Panc1 (cell line): Measurements from ENCODE around the gene SYCE1L. TPM values are rescaled to one million over a fixed set of nuclear protein-coding genes. Genes with fewer than 3 reads are reported as not detected.
"Not testable (repeated sequence)": the region's sequence is repeated elsewhere in the genome, so short reads cannot be mapped to it uniquely, and the experiment has no call there.

Experiments
- ATAC-seq: fragments of 200-7000 bp; cut with Tn5 transposase; 2 replicates; pipeline ENCODE4 v1.9.1; 2020; ENCODE audit warnings: mild to moderate bottlenecking, moderate library complexity
- BruUV-seq: library from RNA; stranded (reverse); fragments of 400-500 nt; replicated peaks from 2 replicates; lab custom pipeline; 2021; lab: Mats Ljungman, UMichigan
- CTCF ChIA-PET: fragments of 300-600 bp; sonication (Branson Sonifier 250); formaldehyde crosslinking; loops from one replicate; lab custom pipeline; 2022; ENCODE audit warnings: antibody characterized with exemption; lab: Charles Lee
- POLR2A ChIA-PET: fragments of 300-600 bp; sonication (Branson Sonifier 250); formaldehyde crosslinking; loops from one replicate; lab custom pipeline; 2022; ENCODE audit warnings: antibody characterized with exemption; lab: Charles Lee
- DNase-seq: peaks from one replicate; pipeline ENCODE4 v3.0.0-alpha.2; 2010; ENCODE audit warnings: low read depth, low spot score
- H3K27ac ChIP-seq: 2 replicates; pipeline ENCODE4 v1.5.1; 2011; ENCODE audit warnings: mild to moderate bottlenecking, low read length, inconsistent platforms
- H3K27me3 ChIP-seq: fragments of 200-500 bp; sonication (Bioruptor generic); 2 replicates; pipeline ENCODE4 v1.6.0; 2014; ENCODE audit warnings: low read length, inconsistent platforms; ENCODE audit not compliant: control insufficient read depth, insufficient read depth
- H3K36me3 ChIP-seq: fragments of 200-500 bp; sonication (Bioruptor generic); 2 replicates; pipeline ENCODE4 v1.5.1; 2014; ENCODE audit warnings: inconsistent platforms, mild to moderate bottlenecking, low read length, moderate library complexity; ENCODE audit not compliant: control insufficient read depth, insufficient read depth
- H3K4me1 ChIP-seq: 2 replicates; pipeline ENCODE4 v1.5.1; 2011; ENCODE audit warnings: inconsistent platforms, mild to moderate bottlenecking, low read length, moderate library complexity; ENCODE audit not compliant: control insufficient read depth, insufficient read depth
- H3K4me3 ChIP-seq, 2 experiments: 2 replicates each; pipeline ENCODE4 v1.5.1; 2011 to 2012; ENCODE audit warnings: low read depth in 2 of 2, low read length in 2 of 2, mild to moderate bottlenecking in 2 of 2, inconsistent platforms in 1 of 2, moderate library complexity in 1 of 2
- H3K9me3 ChIP-seq: fragments of 200-500 bp; sonication (Bioruptor generic); 2 replicates; pipeline ENCODE4 v1.5.1; 2014; ENCODE audit warnings: low read depth, mild to moderate bottlenecking, inconsistent platforms, low read length, moderate library complexity; ENCODE audit not compliant: control insufficient read depth, insufficient read depth
- POLR2AphosphoS5 ChIP-seq: IDR thresholded peaks from 2 replicates; pipeline ENCODE4 v1.6.1; 2012; ENCODE audit warnings: mild to moderate bottlenecking, low read depth, low read length, moderate library complexity
- SIN3A ChIP-seq: IDR thresholded peaks from 2 replicates; pipeline ENCODE4 v1.6.1; 2012; ENCODE audit warnings: low read depth, mild to moderate bottlenecking, low read length, moderate library complexity, borderline replicate concordance; ENCODE audit not compliant: insufficient read depth
- TCF7L2 ChIP-seq: IDR thresholded peaks from 2 replicates; pipeline ENCODE4 v1.6.1; 2011; ENCODE audit warnings: mild to moderate bottlenecking, low read depth, low read length, inconsistent platforms
- in situ Hi-C: cut with HindIII; loops from 2 replicates; pipeline ENCODE4 v1.10.0; 2016; ENCODE audit warnings: low sequenced_read_pairs, low pct_unique_long_range_greater_than_20kb
- intact Hi-C: fragments of 100-400 bp; cut with micrococcal nuclease; formaldehyde crosslinking; loops from one replicate; pipeline ENCODE4 v1.10.0; 2022; ENCODE audit not compliant: unreplicated experiment
- total RNA-seq: library from RNA; stranded (reverse); gene quantifications from one replicate; pipeline ENCODE4 v1.2.1, GENCODE V29; 2021; ENCODE audit not compliant: unreplicated experiment
- TF ChIP-seq, protein P1 (sequence below), 2 experiments: IDR thresholded peaks; 2 replicates each; pipeline ENCODE4 v1.6.1; 2011 to 2012; ENCODE audit warnings: low read depth in 2 of 2, control low read depth in 1 of 2, low read length in 1 of 2, mild to moderate bottlenecking in 1 of 2, moderate library complexity in 1 of 2; ENCODE audit not compliant: insufficient read depth in 1 of 2
- TF ChIP-seq, protein P2 (sequence below): fragments of 450-650 bp; IDR thresholded peaks from 2 replicates; pipeline ENCODE4 v1.5.1; 2017; ENCODE audit warnings: mild to moderate bottlenecking

Gene SYCE1L
- total RNA-seq, 1 experiment from 2014 or later = 4.5 TPM

DNA sequence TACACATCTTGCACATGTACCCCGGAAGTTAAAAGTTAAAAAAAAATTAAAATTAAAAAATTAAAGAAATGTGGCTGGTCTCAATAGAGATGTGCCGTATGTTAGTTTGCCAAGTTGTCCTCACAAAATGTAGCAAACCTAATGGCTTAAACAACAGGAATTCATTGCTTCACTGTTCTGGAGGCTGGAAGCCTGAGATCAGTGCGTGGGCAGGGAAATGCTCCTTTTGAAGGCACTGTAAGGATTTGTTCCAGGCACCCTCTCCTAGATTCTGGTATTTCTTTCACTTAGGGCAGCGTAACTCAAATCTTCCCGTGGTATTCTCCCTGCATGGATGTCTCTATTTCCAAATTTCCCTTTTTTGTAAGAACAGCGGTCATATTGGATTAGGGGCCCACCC, 40.9 kb upstream of the SYCE1L start:
- H3K36me3 ChIP-seq = no peaks in the 10 kb centered on the region
- POLR2A ChIA-PET = no interaction called here
- intact Hi-C loops (no loop called here), in situ Hi-C loops (no loop called here)
- TF ChIP-seq POLR2AphosphoS5 = no peak
- no peak for TF ChIP-seq TCF7L2
- TF ChIP-seq SIN3A = no peak
- TF ChIP-seq, protein P1, sequence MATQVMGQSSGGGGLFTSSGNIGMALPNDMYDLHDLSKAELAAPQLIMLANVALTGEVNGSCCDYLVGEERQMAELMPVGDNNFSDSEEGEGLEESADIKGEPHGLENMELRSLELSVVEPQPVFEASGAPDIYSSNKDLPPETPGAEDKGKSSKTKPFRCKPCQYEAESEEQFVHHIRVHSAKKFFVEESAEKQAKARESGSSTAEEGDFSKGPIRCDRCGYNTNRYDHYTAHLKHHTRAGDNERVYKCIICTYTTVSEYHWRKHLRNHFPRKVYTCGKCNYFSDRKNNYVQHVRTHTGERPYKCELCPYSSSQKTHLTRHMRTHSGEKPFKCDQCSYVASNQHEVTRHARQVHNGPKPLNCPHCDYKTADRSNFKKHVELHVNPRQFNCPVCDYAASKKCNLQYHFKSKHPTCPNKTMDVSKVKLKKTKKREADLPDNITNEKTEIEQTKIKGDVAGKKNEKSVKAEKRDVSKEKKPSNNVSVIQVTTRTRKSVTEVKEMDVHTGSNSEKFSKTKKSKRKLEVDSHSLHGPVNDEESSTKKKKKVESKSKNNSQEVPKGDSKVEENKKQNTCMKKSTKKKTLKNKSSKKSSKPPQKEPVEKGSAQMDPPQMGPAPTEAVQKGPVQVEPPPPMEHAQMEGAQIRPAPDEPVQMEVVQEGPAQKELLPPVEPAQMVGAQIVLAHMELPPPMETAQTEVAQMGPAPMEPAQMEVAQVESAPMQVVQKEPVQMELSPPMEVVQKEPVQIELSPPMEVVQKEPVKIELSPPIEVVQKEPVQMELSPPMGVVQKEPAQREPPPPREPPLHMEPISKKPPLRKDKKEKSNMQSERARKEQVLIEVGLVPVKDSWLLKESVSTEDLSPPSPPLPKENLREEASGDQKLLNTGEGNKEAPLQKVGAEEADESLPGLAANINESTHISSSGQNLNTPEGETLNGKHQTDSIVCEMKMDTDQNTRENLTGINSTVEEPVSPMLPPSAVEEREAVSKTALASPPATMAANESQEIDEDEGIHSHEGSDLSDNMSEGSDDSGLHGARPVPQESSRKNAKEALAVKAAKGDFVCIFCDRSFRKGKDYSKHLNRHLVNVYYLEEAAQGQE (IDR thresholded peaks at IDR 0.05; ENCODE audit: insufficient read depth in 1 of 2, low read depth in 2 of 2, low read length in 1 of 2) = no peak
- TF ChIP-seq, protein P2, sequence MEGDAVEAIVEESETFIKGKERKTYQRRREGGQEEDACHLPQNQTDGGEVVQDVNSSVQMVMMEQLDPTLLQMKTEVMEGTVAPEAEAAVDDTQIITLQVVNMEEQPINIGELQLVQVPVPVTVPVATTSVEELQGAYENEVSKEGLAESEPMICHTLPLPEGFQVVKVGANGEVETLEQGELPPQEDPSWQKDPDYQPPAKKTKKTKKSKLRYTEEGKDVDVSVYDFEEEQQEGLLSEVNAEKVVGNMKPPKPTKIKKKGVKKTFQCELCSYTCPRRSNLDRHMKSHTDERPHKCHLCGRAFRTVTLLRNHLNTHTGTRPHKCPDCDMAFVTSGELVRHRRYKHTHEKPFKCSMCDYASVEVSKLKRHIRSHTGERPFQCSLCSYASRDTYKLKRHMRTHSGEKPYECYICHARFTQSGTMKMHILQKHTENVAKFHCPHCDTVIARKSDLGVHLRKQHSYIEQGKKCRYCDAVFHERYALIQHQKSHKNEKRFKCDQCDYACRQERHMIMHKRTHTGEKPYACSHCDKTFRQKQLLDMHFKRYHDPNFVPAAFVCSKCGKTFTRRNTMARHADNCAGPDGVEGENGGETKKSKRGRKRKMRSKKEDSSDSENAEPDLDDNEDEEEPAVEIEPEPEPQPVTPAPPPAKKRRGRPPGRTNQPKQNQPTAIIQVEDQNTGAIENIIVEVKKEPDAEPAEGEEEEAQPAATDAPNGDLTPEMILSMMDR = no peak
- H3K27ac ChIP-seq = no peak overlapping the region
- H3K9me3 ChIP-seq = no peaks in the 10 kb centered on the region
- DNase-seq (no peak), ATAC-seq (no peak)
- no peak overlapping the region for H3K4me3 ChIP-seq
- H3K27me3 ChIP-seq = peaks cover 6% of the 10 kb centered on the region
- no peaks in the 10 kb centered on the region for H3K4me1 ChIP-seq
- no TSS peak for BruUV-seq
- CTCF ChIA-PET = no interaction called here

DNA sequence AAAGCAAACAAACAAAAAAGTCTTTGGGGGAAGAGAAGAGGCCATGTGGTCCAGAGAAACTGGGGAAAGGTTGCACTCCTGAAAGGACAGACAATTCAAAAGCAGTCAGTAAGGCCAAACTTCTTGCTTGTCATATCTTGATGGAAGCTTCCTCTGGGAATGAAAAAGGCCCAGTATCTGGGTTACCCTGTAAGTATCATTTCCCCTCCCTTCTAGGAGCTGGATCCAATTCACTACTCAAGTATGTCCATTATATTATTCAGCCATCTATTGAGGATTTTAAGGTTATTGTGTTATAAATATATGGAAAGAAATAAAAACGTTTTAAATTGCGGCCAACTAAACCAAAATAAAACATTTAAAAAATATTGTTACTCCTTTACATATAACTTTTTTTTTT, 34.2 kb upstream of the SYCE1L start:
- Histone ChIP-seq H3K27me3 (peaks cover 6% of the 10 kb centered on the region), H3K4me1 (no peaks in the 10 kb centered on the region), H3K36me3 (no peaks in the 10 kb centered on the region), H3K4me3 (no peak overlapping the region), H3K9me3 (no peaks in the 10 kb centered on the region), H3K27ac (no peak overlapping the region)
- TF ChIP-seq, protein P2 = no peak
- TF ChIP-seq TCF7L2 (no peak), SIN3A (no peak), POLR2AphosphoS5 (no peak)
- TF ChIP-seq, protein P1 (IDR thresholded peaks at IDR 0.05; ENCODE audit: insufficient read depth in 1 of 2, low read depth in 2 of 2, low read length in 1 of 2) = no peak
- ChIA-PET POLR2A (no interaction called here), CTCF (interaction anchor here (0.8 kb wide), 1 partner anchor 1187 kb away, joined by 3 read pairs; no protein-coding TSS in a partner anchor)
- no TSS peak for BruUV-seq
- ATAC-seq = no peak
- intact Hi-C loops (no loop called here), in situ Hi-C loops (no loop called here)
- no peak for DNase-seq

DNA sequence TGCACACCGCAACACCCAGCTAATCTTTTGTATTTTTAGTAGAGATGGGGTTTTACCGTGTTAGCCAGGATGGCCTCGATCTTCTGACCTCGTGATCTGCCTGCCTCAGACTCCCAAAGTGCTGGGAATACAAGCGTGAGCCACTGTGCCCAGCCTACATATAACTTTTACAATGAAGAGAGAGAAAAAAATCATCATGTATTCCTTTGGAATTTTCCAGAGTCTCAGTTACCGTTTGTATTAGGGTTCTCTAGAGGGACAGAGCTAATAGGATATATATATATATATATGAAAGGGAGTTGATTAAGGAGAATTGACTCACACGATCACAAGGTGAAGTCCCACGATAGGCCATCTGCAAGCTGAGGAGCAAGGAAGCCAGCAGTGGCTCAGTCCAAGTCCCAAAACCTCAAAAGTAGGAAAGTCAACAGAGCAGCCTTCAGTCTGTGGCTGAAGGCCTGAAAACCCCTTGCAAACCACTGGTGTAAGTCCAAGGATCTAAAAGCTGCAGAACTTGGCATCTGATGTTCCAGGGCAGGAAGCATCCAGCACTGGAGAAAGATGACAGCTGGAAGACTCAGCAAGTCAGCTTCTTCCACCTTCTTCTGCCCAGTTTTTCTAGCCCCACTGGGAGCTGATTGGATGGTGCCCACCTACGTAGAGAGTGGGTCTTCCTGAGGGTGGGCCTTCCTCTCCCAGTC, 33.5 kb upstream of the SYCE1L start:
- CTCF ChIA-PET = interaction anchor here (0.8 kb wide), 1 partner anchor 1187 kb away, joined by 3 read pairs; no protein-coding TSS in a partner anchor
- H3K36me3 ChIP-seq, H3K9me3 ChIP-seq, H3K27ac ChIP-seq, intact Hi-C loops, in situ Hi-C loops, ATAC-seq, H3K27me3 ChIP-seq, BruUV-seq, H3K4me3 ChIP-seq, DNase-seq, POLR2A ChIA-PET, H3K4me1 ChIP-seq: not testable (repeated sequence)
